ENCODE results near the gene PLTP. TPM values are rescaled to one million over a fixed set of nuclear protein-coding genes. Genes with fewer than 3 reads are reported as not detected.
A peak's percentile ranks its signal among the peaks of the same experiment; 100 is the strongest.
"Not testable (repeated sequence)": the region's sequence is repeated elsewhere in the genome, so short reads cannot be mapped to it uniquely, and the experiment has no call there.

The PLTP gene
- total RNA-seq (2012; rRNA removed), result 5.6 and 11.8 TPM in 2 replicates

GRCh38 chr20:45911486-45912343 lies at the start of gene PLTP:
PLTP (minus strand) TSS chr20:45912155; CDS start chr20:45911452, 703 bp downstream.
- Histone ChIP-seq H3K9me3 (replicated peaks; ENCODE audit: low read length) (no peaks in the 10 kb centered on the region), H3K4me3 (ENCODE audit: low read length) (peak within 1 kb of the TSS; percentile 61), H3K9ac (ENCODE audit: low read depth, low read length) (peak within 1 kb of the TSS; percentile 37), H3K27me3 (ENCODE audit: control insufficient read depth, insufficient read depth, low read length) (no peaks in the 10 kb centered on the region), H3K4me1 (ENCODE audit: control insufficient read depth, insufficient read depth, low read length) (peaks cover 19% of the 10 kb centered on the region), H3K36me3 (ENCODE audit: insufficient read depth, low read length) (no peaks in the 10 kb centered on the region), H3K4me2 (ENCODE audit: low read length) (peak within 1 kb of the TSS; percentile 78)

- Histone ChIP-seq H3K9me3 (replicated peaks; ENCODE audit: low read length) (no peaks in the 10 kb centered on the region), H3K4me2 (ENCODE audit: low read length) (no peak overlapping the region), H3K36me3 (ENCODE audit: insufficient read depth, low read length) (peaks cover 65% of the 10 kb centered on the region), H3K9ac (ENCODE audit: low read depth, low read length) (no peak overlapping the region), H3K4me3 (ENCODE audit: low read length) (no peak overlapping the region), H3K4me1 (ENCODE audit: control insufficient read depth, insufficient read depth, low read length) (no peaks in the 10 kb centered on the region), H3K27me3 (ENCODE audit: control insufficient read depth, insufficient read depth, low read length) (no peaks in the 10 kb centered on the region)
These were observed 48.1 kb upstream of the PLTP start for GRCh38 chr20:45959956-45960630.

GRCh38 chr20:45959126-45959525 lies 47.2 kb upstream of the PLTP start:
- H3K36me3 ChIP-seq (ENCODE audit: insufficient read depth, low read length), result peaks cover 58% of the 10 kb centered on the region
- H3K4me3 ChIP-seq (ENCODE audit: low read length), result no peak overlapping the region
- H3K9ac ChIP-seq (ENCODE audit: low read depth, low read length), result no peak overlapping the region
- H3K9me3 ChIP-seq (replicated peaks; ENCODE audit: low read length), result no peaks in the 10 kb centered on the region
- no peaks in the 10 kb centered on the region for H3K4me1 ChIP-seq (ENCODE audit: control insufficient read depth, insufficient read depth, low read length)
- H3K27me3 ChIP-seq (ENCODE audit: control insufficient read depth, insufficient read depth, low read length), result no peaks in the 10 kb centered on the region
- no peak overlapping the region for H3K4me2 ChIP-seq (ENCODE audit: low read length)

GRCh38 chr20:45958593-45958992 lies 46.6 kb upstream of the PLTP start:
- no peaks in the 10 kb centered on the region for H3K9me3 ChIP-seq (replicated peaks; ENCODE audit: low read length)
- H3K4me2 ChIP-seq (ENCODE audit: low read length), result no peak overlapping the region
- no peak overlapping the region for H3K9ac ChIP-seq (ENCODE audit: low read depth, low read length)
- no peak overlapping the region for H3K4me3 ChIP-seq (ENCODE audit: low read length)
- peaks cover 58% of the 10 kb centered on the region for H3K36me3 ChIP-seq (ENCODE audit: insufficient read depth, low read length)
- H3K4me1 ChIP-seq (ENCODE audit: control insufficient read depth, insufficient read depth, low read length), result no peaks in the 10 kb centered on the region
- H3K27me3 ChIP-seq (ENCODE audit: control insufficient read depth, insufficient read depth, low read length), result no peaks in the 10 kb centered on the region

GRCh38 chr20:45957021-45957941 lies 45.3 kb upstream of the PLTP start:
- H3K4me2 ChIP-seq (ENCODE audit: low read length), result no peak overlapping the region
- no peaks in the 10 kb centered on the region for H3K9me3 ChIP-seq (replicated peaks; ENCODE audit: low read length)
- H3K36me3 ChIP-seq (ENCODE audit: insufficient read depth, low read length), result peaks cover 61% of the 10 kb centered on the region
- no peaks in the 10 kb centered on the region for H3K27me3 ChIP-seq (ENCODE audit: control insufficient read depth, insufficient read depth, low read length)
- no peak overlapping the region for H3K9ac ChIP-seq (ENCODE audit: low read depth, low read length)
- H3K4me3 ChIP-seq (ENCODE audit: low read length), result no peak overlapping the region
- no peaks in the 10 kb centered on the region for H3K4me1 ChIP-seq (ENCODE audit: control insufficient read depth, insufficient read depth, low read length)

- H3K36me3 ChIP-seq (ENCODE audit: insufficient read depth, low read length), result peaks cover 67% of the 10 kb centered on the region
- not testable (repeated sequence) for H3K27me3 ChIP-seq (ENCODE audit: control insufficient read depth, insufficient read depth, low read length); H3K4me3 ChIP-seq (ENCODE audit: low read length); H3K9me3 ChIP-seq (replicated peaks; ENCODE audit: low read length); H3K9ac ChIP-seq (ENCODE audit: low read depth, low read length); H3K4me1 ChIP-seq (ENCODE audit: control insufficient read depth, insufficient read depth, low read length); H3K4me2 ChIP-seq (ENCODE audit: low read length)
These were observed 44.4 kb upstream of the PLTP start for GRCh38 chr20:45956326-45956725.

DNA sequence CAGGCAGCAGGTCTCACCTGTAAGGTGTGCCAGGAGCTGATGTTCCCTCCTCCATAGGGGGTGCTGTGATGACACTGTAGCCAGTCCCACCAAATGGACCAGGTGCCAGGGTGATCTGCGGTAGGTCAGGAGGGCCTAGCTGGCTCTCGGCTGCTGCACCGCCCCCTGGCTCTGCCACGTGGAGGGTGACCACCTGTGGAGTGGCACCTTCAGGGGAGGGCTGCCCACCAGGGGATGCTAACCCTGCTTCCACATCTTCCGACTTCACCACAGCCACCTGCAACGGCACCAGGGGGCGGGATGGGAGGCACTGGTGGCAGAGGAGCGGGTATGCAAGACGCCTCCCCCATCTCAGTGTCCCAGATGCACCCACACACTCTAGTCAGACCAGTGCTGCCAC lies 41.7 kb upstream of the PLTP start:
- no peaks in the 10 kb centered on the region for H3K4me1 ChIP-seq (ENCODE audit: control insufficient read depth, insufficient read depth, low read length)
- H3K4me3 ChIP-seq (ENCODE audit: low read length), result no peak overlapping the region
- H3K27me3 ChIP-seq (ENCODE audit: control insufficient read depth, insufficient read depth, low read length), result no peaks in the 10 kb centered on the region
- H3K4me2 ChIP-seq (ENCODE audit: low read length), result no peak overlapping the region
- no peaks in the 10 kb centered on the region for H3K9me3 ChIP-seq (replicated peaks; ENCODE audit: low read length)
- H3K9ac ChIP-seq (ENCODE audit: low read depth, low read length), result no peak overlapping the region
- peaks cover 64% of the 10 kb centered on the region for H3K36me3 ChIP-seq (ENCODE audit: insufficient read depth, low read length)

DNA sequence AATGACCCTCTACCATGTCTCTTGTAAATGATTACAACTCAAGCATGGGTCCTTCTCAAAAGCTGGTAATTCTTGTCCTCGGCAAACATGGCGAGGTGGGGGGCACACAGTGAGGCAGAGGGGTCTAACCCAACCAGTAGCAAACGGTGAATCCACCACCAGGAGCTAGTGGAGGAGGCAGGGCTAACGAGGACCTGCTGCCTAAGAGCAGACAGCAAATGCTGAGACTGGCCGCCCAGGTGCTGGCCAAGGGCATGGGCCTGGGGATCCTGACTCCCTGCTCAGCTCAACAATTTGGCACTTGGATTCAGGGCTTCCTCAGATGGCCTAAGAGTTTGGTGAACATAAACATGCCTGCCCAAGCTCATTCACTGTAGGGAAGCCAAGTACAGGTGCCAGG lies 40.9 kb upstream of the PLTP start:
- H3K9me3 ChIP-seq (replicated peaks; ENCODE audit: low read length), result no peaks in the 10 kb centered on the region
- H3K27me3 ChIP-seq (ENCODE audit: control insufficient read depth, insufficient read depth, low read length), result no peaks in the 10 kb centered on the region
- H3K4me3 ChIP-seq (ENCODE audit: low read length), result no peak overlapping the region
- H3K9ac ChIP-seq (ENCODE audit: low read depth, low read length), result no peak overlapping the region
- H3K36me3 ChIP-seq (ENCODE audit: insufficient read depth, low read length), result peaks cover 64% of the 10 kb centered on the region
- H3K4me2 ChIP-seq (ENCODE audit: low read length), result no peak overlapping the region
- no peaks in the 10 kb centered on the region for H3K4me1 ChIP-seq (ENCODE audit: control insufficient read depth, insufficient read depth, low read length)

DNA sequence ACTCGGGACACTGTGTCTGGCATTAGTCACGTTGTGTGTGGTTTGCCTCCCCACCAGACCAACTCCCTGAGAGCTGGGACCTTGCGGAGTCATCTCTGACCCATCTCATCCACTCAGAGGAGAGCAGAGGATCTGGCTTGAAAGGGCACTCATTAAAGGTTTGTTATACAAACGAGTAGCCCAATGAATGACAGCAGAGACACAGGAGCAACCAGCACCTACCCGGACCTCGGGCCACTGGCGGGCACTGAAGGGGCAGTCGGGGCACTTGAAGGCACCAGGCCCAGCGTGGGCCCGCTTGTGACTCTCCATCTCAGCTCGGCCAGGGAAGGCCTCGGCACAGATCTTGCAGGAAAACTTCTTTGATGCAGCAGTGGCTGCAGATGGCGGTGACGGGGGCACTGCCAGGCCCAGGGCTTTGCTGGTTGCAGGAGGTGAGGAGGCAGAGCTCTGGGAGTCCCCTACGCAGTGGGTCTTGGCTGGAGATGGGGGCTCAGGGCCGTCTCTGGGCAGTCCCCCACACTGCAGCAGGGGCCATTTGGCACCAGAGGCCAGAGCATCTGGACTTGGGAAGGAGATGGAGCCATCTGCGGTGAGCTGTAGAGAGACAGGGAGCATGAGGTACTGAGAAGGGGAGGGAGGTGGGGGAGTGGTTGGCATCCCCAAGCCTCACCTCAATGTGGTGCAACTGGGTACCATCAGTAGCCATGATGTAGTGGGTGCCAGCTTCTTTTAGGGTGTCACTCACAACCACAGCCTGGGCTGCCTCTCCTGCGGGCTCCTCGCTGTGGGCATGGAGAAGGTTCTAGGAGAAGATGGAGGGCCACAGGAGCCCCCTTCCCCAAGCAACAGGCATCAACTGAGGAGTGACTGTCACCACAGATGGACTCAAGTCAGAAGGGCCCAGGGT lies 40.2 kb upstream of the PLTP start:
- no peaks in the 10 kb centered on the region for H3K4me1 ChIP-seq (ENCODE audit: control insufficient read depth, insufficient read depth, low read length)
- H3K36me3 ChIP-seq (ENCODE audit: insufficient read depth, low read length), result peaks cover 65% of the 10 kb centered on the region
- H3K27me3 ChIP-seq (ENCODE audit: control insufficient read depth, insufficient read depth, low read length), result no peaks in the 10 kb centered on the region
- H3K4me2 ChIP-seq (ENCODE audit: low read length), result no peak overlapping the region
- H3K4me3 ChIP-seq (ENCODE audit: low read length), result no peak overlapping the region
- no peak overlapping the region for H3K9ac ChIP-seq (ENCODE audit: low read depth, low read length)
- no peaks in the 10 kb centered on the region for H3K9me3 ChIP-seq (replicated peaks; ENCODE audit: low read length)

GRCh38 chr20:45950330-45950646 lies 38.3 kb upstream of the PLTP start:
- peaks cover 81% of the 10 kb centered on the region for H3K36me3 ChIP-seq (ENCODE audit: insufficient read depth, low read length)
- H3K9me3 ChIP-seq (replicated peaks; ENCODE audit: low read length), result no peaks in the 10 kb centered on the region
- no peak overlapping the region for H3K4me2 ChIP-seq (ENCODE audit: low read length)
- no peak overlapping the region for H3K4me3 ChIP-seq (ENCODE audit: low read length)
- H3K27me3 ChIP-seq (ENCODE audit: control insufficient read depth, insufficient read depth, low read length), result no peaks in the 10 kb centered on the region
- H3K9ac ChIP-seq (ENCODE audit: low read depth, low read length), result no peak overlapping the region
- peaks cover 15% of the 10 kb centered on the region for H3K4me1 ChIP-seq (ENCODE audit: control insufficient read depth, insufficient read depth, low read length)
